HCT116 (cell line): ENCODE measurements around the gene TMA7B.

Experiments used
- EGR1 ChIP-seq: IDR thresholded peaks from 2 replicates; pipeline ENCODE4 v1.6.1; 2012; ENCODE audit warnings: low read depth
- EZH2 ChIP-seq: fragments of 200-600 bp; sonication (generic); IDR thresholded peaks from 2 replicates; pipeline ENCODE4 v1.6.1; 2017; ENCODE audit warnings: antibody characterized with exemption, mixed run types
- EZH2phosphoT487 ChIP-seq: fragments of 200-600 bp; IDR thresholded peaks from 2 replicates; pipeline ENCODE4 v1.6.1; 2018; ENCODE audit warnings: antibody characterized with exemption, borderline replicate concordance
- FOSL1 ChIP-seq: IDR thresholded peaks from 2 replicates; pipeline ENCODE4 v1.6.1; 2012; ENCODE audit warnings: low read depth
- JUND ChIP-seq: IDR thresholded peaks from 2 replicates; pipeline ENCODE4 v1.6.1; 2012
- POLR2A ChIP-seq: IDR thresholded peaks from 2 replicates; pipeline ENCODE4 v1.7.0; 2011; ENCODE audit warnings: borderline replicate concordance; ENCODE audit not compliant: insufficient read depth, insufficient read length; ENCODE audit errors: extremely low read depth
- TCF7L2 ChIP-seq: IDR thresholded peaks from 2 replicates; pipeline ENCODE4 v1.7.0; 2011; ENCODE audit warnings: borderline replicate concordance, inconsistent platforms; ENCODE audit not compliant: insufficient read depth, insufficient read length; ENCODE audit errors: extremely low read depth
- ZFX ChIP-seq: fragments of 450-650 bp; IDR thresholded peaks from 2 replicates; pipeline ENCODE4 v1.6.1; 2017
- TF ChIP-seq, protein P1 (sequence below), 3 experiments: fragments of 200-600 bp in 1 of 3; sonication (generic) in 1 of 3; IDR thresholded peaks in 2 of 3; conservative IDR thresholded peaks in 1 of 3; 2 replicates each; pipeline ENCODE4 v1.5.1; 2012 to 2017; ENCODE audit warnings: low read depth in 2 of 3, low read length in 2 of 3, antibody characterized with exemption in 1 of 3, borderline replicate concordance in 1 of 3, control low read depth in 1 of 3, mild to moderate bottlenecking in 1 of 3, mixed read lengths in 1 of 3, mixed run types in 1 of 3, moderate library complexity in 1 of 3; ENCODE audit not compliant: insufficient read depth in 1 of 3
- TF ChIP-seq, protein P2 (sequence below): IDR thresholded peaks from 2 replicates; pipeline ENCODE4 v1.6.1; 2012

DNA sequence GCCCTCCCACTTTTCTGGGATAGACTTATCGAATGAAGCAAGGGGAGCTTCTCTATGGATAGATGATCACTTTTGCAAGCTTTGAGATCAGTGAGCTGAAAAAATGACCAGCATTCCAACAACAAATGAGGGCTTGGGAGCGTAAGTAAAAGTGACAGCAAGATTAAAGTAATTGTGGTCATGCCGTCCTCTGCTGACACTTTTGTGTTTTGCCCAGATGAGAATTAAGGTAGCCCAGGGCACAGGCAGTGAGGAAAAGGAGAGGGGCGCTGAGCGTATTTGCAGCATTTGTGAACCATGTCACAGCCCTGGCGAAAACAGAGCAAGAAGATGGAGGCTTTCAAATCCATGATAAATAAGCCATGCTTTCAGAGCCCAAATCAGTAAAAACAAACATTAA, 24.6 kb upstream of the TMA7B start:
- TF ChIP-seq, protein P1, sequence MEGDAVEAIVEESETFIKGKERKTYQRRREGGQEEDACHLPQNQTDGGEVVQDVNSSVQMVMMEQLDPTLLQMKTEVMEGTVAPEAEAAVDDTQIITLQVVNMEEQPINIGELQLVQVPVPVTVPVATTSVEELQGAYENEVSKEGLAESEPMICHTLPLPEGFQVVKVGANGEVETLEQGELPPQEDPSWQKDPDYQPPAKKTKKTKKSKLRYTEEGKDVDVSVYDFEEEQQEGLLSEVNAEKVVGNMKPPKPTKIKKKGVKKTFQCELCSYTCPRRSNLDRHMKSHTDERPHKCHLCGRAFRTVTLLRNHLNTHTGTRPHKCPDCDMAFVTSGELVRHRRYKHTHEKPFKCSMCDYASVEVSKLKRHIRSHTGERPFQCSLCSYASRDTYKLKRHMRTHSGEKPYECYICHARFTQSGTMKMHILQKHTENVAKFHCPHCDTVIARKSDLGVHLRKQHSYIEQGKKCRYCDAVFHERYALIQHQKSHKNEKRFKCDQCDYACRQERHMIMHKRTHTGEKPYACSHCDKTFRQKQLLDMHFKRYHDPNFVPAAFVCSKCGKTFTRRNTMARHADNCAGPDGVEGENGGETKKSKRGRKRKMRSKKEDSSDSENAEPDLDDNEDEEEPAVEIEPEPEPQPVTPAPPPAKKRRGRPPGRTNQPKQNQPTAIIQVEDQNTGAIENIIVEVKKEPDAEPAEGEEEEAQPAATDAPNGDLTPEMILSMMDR (IDR thresholded peaks at IDR 0.05 in 2 of 3, conservative IDR thresholded peaks at IDR 0.05 in 1 of 3; ENCODE audit: borderline replicate concordance in 1 of 3, insufficient read depth in 1 of 3, low read depth in 2 of 3, low read length in 2 of 3): no peak
- TF ChIP-seq, protein P2, sequence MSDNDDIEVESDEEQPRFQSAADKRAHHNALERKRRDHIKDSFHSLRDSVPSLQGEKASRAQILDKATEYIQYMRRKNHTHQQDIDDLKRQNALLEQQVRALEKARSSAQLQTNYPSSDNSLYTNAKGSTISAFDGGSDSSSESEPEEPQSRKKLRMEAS: no peak
- TF ChIP-seq EZH2: no peak
- TF ChIP-seq TCF7L2: no peak
- TF ChIP-seq POLR2A: no peak
- TF ChIP-seq ZFX: no peak
- TF ChIP-seq EGR1: no peak
- no peak for TF ChIP-seq FOSL1
- TF ChIP-seq JUND: no peak
- no peak for TF ChIP-seq EZH2phosphoT487
